G401 (cell line): ENCODE results near the gene RNF6. TPM values are rescaled to one million over a fixed set of nuclear protein-coding genes. Genes with fewer than 3 reads are reported as not detected.

Experiments
- DNase-seq: peaks from one replicate; pipeline ENCODE4 v3.0.0-alpha.2; 2015; ENCODE audit warnings: low spot score
- in situ Hi-C: cut with HindIII; loops from 2 replicates; pipeline ENCODE4 v1.10.0; 2016; ENCODE audit warnings: low sequenced_read_pairs, mixed read lengths
- total RNA-seq: library from RNA; depleted of rRNA; stranded (reverse); fragments of >200 nt; shearing (Covaris generic); gene quantifications from 2 replicates; pipeline ENCODE4 v1.2.3, GENCODE V29; 2014; rRNA removed

RNF6 gene
- total RNA-seq, 1 experiment from 2014 or later = 23.0 TPM

DNA sequence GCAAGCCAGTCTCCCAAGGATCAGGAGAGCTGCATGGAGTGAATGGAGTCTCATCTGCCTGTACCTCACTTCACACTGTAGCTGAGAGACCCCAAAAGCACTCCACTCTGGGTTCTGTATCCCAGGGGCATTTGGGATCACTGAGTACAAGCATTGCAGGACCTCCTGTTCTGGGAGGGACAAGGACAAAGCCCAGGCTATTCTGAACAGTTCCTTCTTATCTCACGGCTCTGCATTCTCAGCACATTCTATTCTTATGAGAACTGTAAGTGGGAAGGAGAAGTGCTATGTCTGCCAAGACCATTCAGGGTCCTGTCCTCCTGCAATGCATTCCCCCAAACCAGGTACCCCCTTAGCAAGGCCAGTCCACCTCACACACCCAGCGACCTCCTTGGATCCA is 42.8 kb downstream of the RNF6 start:
- DNase-seq = no peak
- in situ Hi-C loops = no loop called here

- DNase-seq = no peak
- in situ Hi-C loops = no loop called here
Observed at GRCh38 chr13:26168835-26169234, 53.3 kb downstream of the RNF6 start.

- in situ Hi-C loops = no loop called here
- no peak for DNase-seq
Observed at GRCh38 chr13:26168237-26168814, 53.8 kb downstream of the RNF6 start.

DNA sequence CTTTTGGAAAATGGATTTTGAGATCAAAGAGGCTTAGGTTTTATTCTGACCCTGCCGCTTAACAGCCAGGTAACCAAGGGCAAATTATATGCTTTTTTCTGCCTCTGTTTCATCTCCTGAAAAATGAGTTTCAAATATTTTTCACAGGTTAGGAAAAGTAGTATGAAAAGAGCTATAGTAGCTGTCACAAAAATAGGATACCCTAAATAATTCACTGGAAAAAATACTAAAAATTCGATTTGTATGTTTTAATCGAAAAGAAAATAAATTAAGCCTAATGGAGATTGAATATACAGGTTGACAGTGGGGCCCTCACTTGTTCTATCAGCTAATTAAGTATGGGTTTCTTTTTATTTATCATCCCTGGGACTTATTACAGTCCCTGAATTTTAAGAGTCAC is 58.3 kb downstream of the RNF6 start:
- in situ Hi-C loops = no loop called here
- DNase-seq = no peak

Other genes starting within 250 kb of the RNF6 start
- gene SHISA2, start 170.3 kb downstream of the RNF6 start, total RNA-seq = not detected in 2 replicates
- gene CDK8, start 31.8 kb upstream of the RNF6 start, total RNA-seq = 27.2 and 29.0 TPM in 2 replicates